Measurements from ENCODE around the gene MPIG6B. TPM values are rescaled to one million over a fixed set of nuclear protein-coding genes. Genes with fewer than 3 reads are reported as not detected.

MPIG6B gene
- polyA plus RNA-seq, 2 of the 4 experiments (the other 2 are of a cell fraction): not detected

GRCh38 chr6:31687860-31688693 lies 35.1 kb upstream of the MPIG6B start:
- TF ChIP-seq RNF2 (IDR thresholded peaks at IDR 0.05; ENCODE audit: borderline replicate concordance, low read depth) (no peak), ATOH8 (CRISPR knock-in tag; IDR thresholded peaks at IDR 0.05; ENCODE audit: low read depth) (no peak), POLR2A (IDR thresholded peaks at IDR 0.05; ENCODE audit: low read length) (no peak), MAX (IDR thresholded peaks at IDR 0.05) (no peak), KDM1A (IDR thresholded peaks at IDR 0.05; ENCODE audit: low read depth) (no peak), RCOR1 (IDR thresholded peaks at IDR 0.05; ENCODE audit: low read depth, low read length) (no peak), CEBPB (IDR thresholded peaks at IDR 0.05) (no peak), EHF (CRISPR knock-in tag; IDR thresholded peaks at IDR 0.05) (no peak)
- FAIRE-seq: no peak
- no peak overlapping the region for H3K27ac ChIP-seq
- ChIA-PET POLR2A (no interaction called here), CTCF (interaction anchor here (1.6 to 2.5 kb wide), 4 partner anchors 16 to 142 kb away, joined by 6 to 9 read pairs (median 8); partner anchors contain the start of gene ABHD16A)
- ATAC-seq: no peak
- no peak overlapping the region for H3K4me2 ChIP-seq
- no peaks in the 10 kb centered on the region for H3K9me3 ChIP-seq
- no peaks in the 10 kb centered on the region; the same call in 2 of the 3 replicates for H3K4me1 ChIP-seq
- WGBS (ENCODE audit: missing lambda C conversion rate): 89% methylated on average over 12 of the region's 14 CpGs
- no peak for DNase-seq (ENCODE audit: low read depth in 1 of 2, low spot score in 1 of 2)
- H3K4me3 ChIP-seq: no peak overlapping the region

DNA sequence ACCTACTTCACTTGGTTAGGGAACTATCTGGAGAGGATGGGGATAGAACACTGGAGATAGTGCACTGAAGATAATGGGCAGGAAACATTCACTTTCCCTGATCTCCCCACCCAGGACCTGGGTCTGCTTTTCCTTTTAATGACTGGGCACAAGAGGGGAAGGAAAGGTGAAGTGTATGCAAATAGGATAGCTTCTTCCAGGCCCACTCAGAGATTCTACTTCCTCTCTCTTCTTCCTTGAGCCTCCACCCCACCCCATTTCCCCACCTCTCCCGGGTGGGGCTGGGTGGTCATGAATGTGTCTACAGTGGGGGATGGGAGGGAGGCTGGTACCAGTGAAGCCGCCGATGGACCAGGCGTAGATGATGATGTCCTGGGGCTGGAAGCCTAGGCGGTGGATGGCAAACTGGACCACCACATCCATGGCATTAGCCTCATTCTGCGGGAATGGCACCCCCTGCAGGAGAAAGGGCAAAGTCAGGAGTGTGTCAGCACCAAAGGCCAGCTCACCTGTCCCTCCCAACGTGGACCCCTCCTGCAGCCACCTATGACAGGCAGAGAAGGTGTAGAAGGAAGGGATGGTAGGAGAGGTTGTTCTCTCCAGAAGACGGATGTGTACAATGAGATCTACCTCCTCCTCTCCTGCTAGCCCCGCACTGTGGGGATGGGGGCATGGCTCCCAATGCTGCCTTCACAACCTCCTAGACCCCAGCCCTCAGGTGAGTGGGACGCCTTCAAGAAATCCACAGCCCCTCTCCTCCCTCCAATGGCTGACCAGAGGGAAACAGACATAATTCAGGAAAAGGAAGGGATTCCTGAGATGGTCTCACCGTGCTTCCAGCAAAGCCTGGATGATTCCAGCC lies 33.7 kb upstream of the MPIG6B start:
- H3K27ac ChIP-seq: no peak overlapping the region
- ATAC-seq: peak in 1 of 2 experiments; percentile 70; a peak in 3 of 6 replicates
- CTCF ChIA-PET: interaction anchor here (0.6 to 2.5 kb wide), 6 partner anchors 8 to 140 kb away, joined by 3 to 9 read pairs (median 4); partner anchors contain the start of genes ABHD16A, LY6G5B and LY6G5C

GRCh38 chr6:31690231-31691077 lies 32.7 kb upstream of the MPIG6B start:
- H3K4me3 ChIP-seq: no peak overlapping the region
- CTCF ChIA-PET: interaction anchor here (0.6 to 2.9 kb wide), 6 partner anchors 9 to 173 kb away, joined by 3 to 11 read pairs (median 4); partner anchors contain the start of genes LY6G5B, LY6G5C and NEU1
- no peak for FAIRE-seq
- no peak overlapping the region for H3K27ac ChIP-seq
- WGBS (ENCODE audit: missing lambda C conversion rate): 59% methylated on average over 9 of the region's 10 CpGs
- POLR2A ChIA-PET: no interaction called here
- no peak for TF ChIP-seq PHF8 (IDR thresholded peaks at IDR 0.05; ENCODE audit: borderline replicate concordance, low read depth)
- TF ChIP-seq FOSB (CRISPR knock-in tag; IDR thresholded peaks at IDR 0.05): no peak
- TF ChIP-seq CHD4 (IDR thresholded peaks at IDR 0.05; ENCODE audit: borderline replicate concordance): no peak
- no peak for TF ChIP-seq JUNB (IDR thresholded peaks at IDR 0.05)
- no peak for TF ChIP-seq ZC3H11A (IDR thresholded peaks at IDR 0.05)
- no peak for TF ChIP-seq KDM1A (IDR thresholded peaks at IDR 0.05; ENCODE audit: low read depth)
- TF ChIP-seq, protein P1, sequence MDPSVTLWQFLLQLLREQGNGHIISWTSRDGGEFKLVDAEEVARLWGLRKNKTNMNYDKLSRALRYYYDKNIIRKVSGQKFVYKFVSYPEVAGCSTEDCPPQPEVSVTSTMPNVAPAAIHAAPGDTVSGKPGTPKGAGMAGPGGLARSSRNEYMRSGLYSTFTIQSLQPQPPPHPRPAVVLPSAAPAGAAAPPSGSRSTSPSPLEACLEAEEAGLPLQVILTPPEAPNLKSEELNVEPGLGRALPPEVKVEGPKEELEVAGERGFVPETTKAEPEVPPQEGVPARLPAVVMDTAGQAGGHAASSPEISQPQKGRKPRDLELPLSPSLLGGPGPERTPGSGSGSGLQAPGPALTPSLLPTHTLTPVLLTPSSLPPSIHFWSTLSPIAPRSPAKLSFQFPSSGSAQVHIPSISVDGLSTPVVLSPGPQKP (IDR thresholded peaks at IDR 0.05; ENCODE audit: low read depth, low read length): no peak
- TF ChIP-seq EHF (CRISPR knock-in tag; IDR thresholded peaks at IDR 0.05): no peak
- TF ChIP-seq ZNF302 (CRISPR knock-in tag; IDR thresholded peaks at IDR 0.05): no peak
- TF ChIP-seq POLR2A (IDR thresholded peaks at IDR 0.05; ENCODE audit: low read length): no peak
- no peaks in the 10 kb centered on the region for H3K9me3 ChIP-seq
- no peak for DNase-seq (ENCODE audit: low read depth in 1 of 2, low spot score in 1 of 2)
- H3K4me1 ChIP-seq: no peaks in the 10 kb centered on the region; the same call in 2 of the 3 replicates
- H3K4me2 ChIP-seq: no peak overlapping the region
- ATAC-seq: peak in 1 of 2 experiments; percentile 29; a peak in 2 of 6 replicates

More for the DNA sequence above, 33.7 kb upstream of the MPIG6B start:
- no peak overlapping the region for H3K4me2 ChIP-seq
- POLR2A ChIA-PET: no interaction called here
- no peaks in the 10 kb centered on the region; the same call in 2 of the 3 replicates for H3K4me1 ChIP-seq
- FAIRE-seq: no peak
- no peak for DNase-seq (ENCODE audit: low read depth in 1 of 2, low spot score in 1 of 2)
- no peaks in the 10 kb centered on the region for H3K9me3 ChIP-seq
- no peak overlapping the region for H3K4me3 ChIP-seq
- TF ChIP-seq ESRRA (IDR thresholded peaks at IDR 0.05; ENCODE audit: borderline replicate concordance, low read length) (no peak), CEBPB (IDR thresholded peaks at IDR 0.05) (no peak), GATA3 (IDR thresholded peaks at IDR 0.05; ENCODE audit: borderline replicate concordance) (no peak)
- TF ChIP-seq, protein P2, sequence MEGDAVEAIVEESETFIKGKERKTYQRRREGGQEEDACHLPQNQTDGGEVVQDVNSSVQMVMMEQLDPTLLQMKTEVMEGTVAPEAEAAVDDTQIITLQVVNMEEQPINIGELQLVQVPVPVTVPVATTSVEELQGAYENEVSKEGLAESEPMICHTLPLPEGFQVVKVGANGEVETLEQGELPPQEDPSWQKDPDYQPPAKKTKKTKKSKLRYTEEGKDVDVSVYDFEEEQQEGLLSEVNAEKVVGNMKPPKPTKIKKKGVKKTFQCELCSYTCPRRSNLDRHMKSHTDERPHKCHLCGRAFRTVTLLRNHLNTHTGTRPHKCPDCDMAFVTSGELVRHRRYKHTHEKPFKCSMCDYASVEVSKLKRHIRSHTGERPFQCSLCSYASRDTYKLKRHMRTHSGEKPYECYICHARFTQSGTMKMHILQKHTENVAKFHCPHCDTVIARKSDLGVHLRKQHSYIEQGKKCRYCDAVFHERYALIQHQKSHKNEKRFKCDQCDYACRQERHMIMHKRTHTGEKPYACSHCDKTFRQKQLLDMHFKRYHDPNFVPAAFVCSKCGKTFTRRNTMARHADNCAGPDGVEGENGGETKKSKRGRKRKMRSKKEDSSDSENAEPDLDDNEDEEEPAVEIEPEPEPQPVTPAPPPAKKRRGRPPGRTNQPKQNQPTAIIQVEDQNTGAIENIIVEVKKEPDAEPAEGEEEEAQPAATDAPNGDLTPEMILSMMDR (IDR thresholded peaks at IDR 0.05): peak; percentile 18; the same call in 1 of the 3 replicates
- WGBS (ENCODE audit: missing lambda C conversion rate): 87% methylated on average over 9 of the region's 11 CpGs
